B cell (primary cell): ENCODE measurements around the gene COX6B1. TPM values are rescaled to one million over a fixed set of nuclear protein-coding genes. Genes with fewer than 3 reads are reported as not detected.

Source experiments
- ATAC-seq: fragments of 200-7000 bp; cut with Tn5 transposase; one replicate; pipeline ENCODE4 v1.10.0; 2021; ENCODE audit warnings: low read depth, mild to moderate bottlenecking, moderate number of reproducible peaks, moderate library complexity
- CTCF ChIA-PET: fragments of 350-600 bp; sonication (Branson Sonifier 250); formaldehyde crosslinking; loops from one replicate; lab custom pipeline; 2021; ENCODE audit warnings: antibody characterized with exemption, inconsistent platforms; lab: Charles Lee
- POLR2A ChIA-PET: fragments of 350-600 bp; sonication (Branson Sonifier 250); formaldehyde crosslinking; loops from one replicate; lab custom pipeline; 2021; ENCODE audit warnings: antibody characterized with exemption; lab: Charles Lee
- DNase-seq: peaks from one replicate; pipeline ENCODE4 v3.0.0; 2013
- H2AFZ ChIP-seq: 2 replicates; pipeline ENCODE4 v1.6.1; 2012; ENCODE audit warnings: mild to moderate bottlenecking, low read depth, low read length; ENCODE audit not compliant: insufficient read depth, poor library complexity, severe bottlenecking
- H3K27ac ChIP-seq, 2 donors: 1 replicate in 1 of 2; 2 replicates in 1 of 2; pipeline ENCODE4 v1.5.1; 2012 to 2013; ENCODE audit warnings: low read length in 2 of 2, mild to moderate bottlenecking in 2 of 2, moderate library complexity in 1 of 2
- H3K27me3 ChIP-seq, 4 experiments: fragments of 200-600 bp in 1 of 4; sonication (generic) in 1 of 4; replicated peaks in 1 of 4; 1 replicate in 2 of 4; 2 replicates in 2 of 4; pipeline versions ENCODE4 v1.6.1 to v1.7.0; 2013 to 2016; ENCODE audit warnings: low read length in 3 of 4, mild to moderate bottlenecking in 2 of 4, mixed read lengths in 1 of 4, moderate library complexity in 1 of 4; ENCODE audit not compliant: insufficient read depth in 4 of 4, control insufficient read depth in 3 of 4; ENCODE audit errors: control extremely low read depth in 1 of 4
- H3K36me3 ChIP-seq, 2 experiments: replicated peaks in 1 of 2; 1 replicate in 1 of 2; 2 replicates in 1 of 2; pipeline versions ENCODE4 v1.6.1 to v1.7.1; 2013; ENCODE audit warnings: low read length in 1 of 2; ENCODE audit not compliant: insufficient read depth in 2 of 2, control insufficient read depth in 1 of 2; ENCODE audit errors: control extremely low read depth in 1 of 2, extremely low read depth in 1 of 2
- H3K4me1 ChIP-seq, 2 donors: fragments of 200-600 bp in 1 of 2; sonication (generic) in 1 of 2; 1 replicate in 1 of 2; 2 replicates in 1 of 2; pipeline versions ENCODE4 v1.5.1 to v1.6.1; 2013 to 2017; ENCODE audit warnings: low read length in 2 of 2; ENCODE audit not compliant: control insufficient read depth in 2 of 2, insufficient read depth in 2 of 2
- H3K4me2 ChIP-seq: replicated peaks from 2 replicates; pipeline ENCODE3; 2012; ENCODE audit warnings: mild to moderate bottlenecking, low read depth, low read length; ENCODE audit not compliant: poor library complexity, severe bottlenecking
- H3K4me3 ChIP-seq, 5 experiments: fragments of 200-600 bp in 1 of 5; sonication (generic) in 1 of 5; 1 replicate in 3 of 5; 2 replicates in 2 of 5; pipeline versions ENCODE4 v1.5.1 to v1.7.0; 2011 to 2016; ENCODE audit warnings: low read length in 4 of 5, mild to moderate bottlenecking in 4 of 5, low read depth in 2 of 5, control low read depth in 1 of 5, moderate library complexity in 1 of 5; ENCODE audit not compliant: insufficient read depth in 1 of 5; ENCODE audit errors: control extremely low read depth in 1 of 5, extremely low read depth in 1 of 5
- H3K79me2 ChIP-seq: fragments of 200-600 bp; sonication (generic); one replicate; pipeline ENCODE4 v1.6.0; 2016; ENCODE audit warnings: low read length; ENCODE audit not compliant: control insufficient read depth, insufficient read depth
- H3K9ac ChIP-seq: fragments of 200-600 bp; sonication (generic); 2 replicates; pipeline ENCODE4 v1.6.1; 2017; ENCODE audit warnings: mild to moderate bottlenecking, low read length, moderate library complexity
- H3K9me3 ChIP-seq, 3 donors: one replicate each; pipeline versions ENCODE4 v1.6.1 to v1.7.1; 2013; ENCODE audit warnings: low read length in 2 of 3; ENCODE audit not compliant: control insufficient read depth in 2 of 3, insufficient read depth in 1 of 3; ENCODE audit errors: control extremely low read depth in 1 of 3
- H4K20me1 ChIP-seq: 2 replicates; pipeline ENCODE4 v1.6.0; 2012; ENCODE audit warnings: mild to moderate bottlenecking, low read length; ENCODE audit not compliant: insufficient read depth, control insufficient read depth, poor library complexity, severe bottlenecking
- H3K27ac Mint-ChIP-seq: one replicate; pipeline ENCODE4 v1.8.0; 2021; ENCODE audit warnings: mixed read lengths
- H3K27me3 Mint-ChIP-seq: one replicate; pipeline ENCODE4 v1.8.0; 2021; ENCODE audit warnings: mixed read lengths
- H3K4me1 Mint-ChIP-seq: one replicate; pipeline ENCODE4 v1.8.0; 2021; ENCODE audit warnings: mixed read lengths
- H3K4me3 Mint-ChIP-seq: one replicate; pipeline ENCODE4 v1.8.0; 2021; ENCODE audit warnings: mixed read lengths
- H3K9me3 Mint-ChIP-seq: one replicate; pipeline ENCODE4 v1.8.0; 2022; ENCODE audit warnings: mixed read lengths; ENCODE audit not compliant: insufficient read depth
- CTCF ChIP-seq: fragments of 200-600 bp; IDR thresholded peaks from one replicate; pipeline ENCODE4 v1.8.0; 2022; ENCODE audit warnings: antibody characterized with exemption, mild to moderate bottlenecking
- EZH2 ChIP-seq: IDR thresholded peaks from 2 replicates; pipeline ENCODE4 v1.6.1; 2012; ENCODE audit warnings: borderline replicate concordance, low read depth, mild to moderate bottlenecking, moderate library complexity, low read length; ENCODE audit not compliant: insufficient read depth, poor library complexity, severe bottlenecking
- WGBS: methylation state at CpG from one replicate; pipeline ENCODE4 v1.1.5; 2013; ENCODE audit warnings: missing lambda C conversion rate; ENCODE audit not compliant: insufficient coverage; 5-methylcytosine and 5-hydroxymethylcytosine counted together
- intact Hi-C: fragments of 100-400 bp; cut with micrococcal nuclease; formaldehyde crosslinking; loops from one replicate; pipeline ENCODE4 v1.10.0; 2022
- polyA plus RNA-seq: library from polyadenylated mRNA; depleted of rRNA; stranded (reverse); fragments of >200 nt; gene quantifications from 2 replicates; pipeline ENCODE4 v1.2.3, GENCODE V29; 2012
- total RNA-seq, 2 donors: library from RNA; stranded (reverse); fragments of 120-200 nt in 1 of 2; gene quantifications; 1 replicate in 1 of 2; 2 replicates in 1 of 2; pipeline versions ENCODE4 v1.2.3 to v1.2.4, GENCODE V29; 2013 to 2022

The COX6B1 gene
- total and polyA plus RNA-seq, 2 donors (not counting 1 experiment from before 2014, with no cell fraction given) = 215 to 387 TPM

- Mint-ChIP-seq H3K27ac (peak overlapping the region; percentile 99), H3K9me3 (no peaks in the 10 kb centered on the region), H3K4me3 (peak overlapping the region; percentile 99), H3K4me1 (peaks cover 25% of the 10 kb centered on the region), H3K27me3 (no peaks in the 10 kb centered on the region)
- CTCF ChIA-PET = interaction anchor here (0.9 kb wide), 1 partner anchor 23 kb away, joined by 3 read pairs; no protein-coding TSS in a partner anchor
- Histone ChIP-seq H3K9me3 (no peaks in the 10 kb centered on the region), H3K4me2 (peak overlapping the region; percentile 78), H3K9ac (peak overlapping the region; percentile 81), H3K27ac (peak overlapping the region; percentile 80 to 89), H4K20me1 (peaks cover 9% of the 10 kb centered on the region), H3K36me3 (peaks cover 0 to 34% of the 10 kb centered on the region in 2 experiments), H3K4me1 (peaks cover 8 to 17% of the 10 kb centered on the region in 2 donors), H3K79me2 (peaks cover 4% of the 10 kb centered on the region), H3K27me3 (no peaks in the 10 kb centered on the region), H2AFZ (peak overlapping the region; percentile 91), H3K4me3 (peak overlapping the region; percentile 81 to 98 (median 85))
- POLR2A ChIA-PET = interaction anchor here (2.2 kb wide), 1 partner anchor 19 kb away, joined by 5 read pairs; no protein-coding TSS in a partner anchor
- DNase-seq (no peak), ATAC-seq (no peak)
- TF ChIP-seq EZH2 (no peak), CTCF (no peak)
- intact Hi-C loops = no loop called here
- 9% methylated on average over 10 of the region's 15 CpGs for WGBS
Observed at GRCh38 chr19:35629332-35629633, 18.8 kb upstream of the COX6B1 start.

- H3K79me2 ChIP-seq = peaks cover 4% of the 10 kb centered on the region
- ChIA-PET POLR2A (interaction anchor here (0.8 kb wide), 1 partner anchor 10 kb away, joined by 3 read pairs; no protein-coding TSS in a partner anchor), CTCF (no interaction called here)
- H3K36me3 ChIP-seq = peaks cover 1 to 64% of the 10 kb centered on the region in 2 experiments
- H3K4me2 ChIP-seq = no peak overlapping the region
- Mint-ChIP-seq H3K27me3 (no peaks in the 10 kb centered on the region), H3K4me3 (no peak overlapping the region), H3K27ac (no peak overlapping the region), H3K4me1 (peaks cover 15% of the 10 kb centered on the region), H3K9me3 (no peaks in the 10 kb centered on the region)
- peaks cover 3 to 9% of the 10 kb centered on the region in 2 donors for H3K4me1 ChIP-seq
- DNase-seq (no peak), ATAC-seq (no peak)
- no peaks in the 10 kb centered on the region for H3K9me3 ChIP-seq
- intact Hi-C loops = no loop called here
- H4K20me1 ChIP-seq = peaks cover 9% of the 10 kb centered on the region
- no peak overlapping the region for H3K4me3 ChIP-seq
- TF ChIP-seq CTCF = no peak
- TF ChIP-seq EZH2 = no peak
- 94% methylated on average over 25 of the region's 29 CpGs for WGBS
- H3K9ac ChIP-seq = no peak overlapping the region
- no peak overlapping the region for H3K27ac ChIP-seq
- no peaks in the 10 kb centered on the region for H3K27me3 ChIP-seq
- H2AFZ ChIP-seq = no peak overlapping the region
Observed at GRCh38 chr19:35633727-35634440, 14.2 kb upstream of the COX6B1 start.
